HCT116 (cell line): ENCODE data around the gene MRAS. TPM values are rescaled to one million over a fixed set of nuclear protein-coding genes. Genes with fewer than 3 reads are reported as not detected.

Source experiments
- ATAC-seq: fragments of 200-7000 bp; cut with Tn5 transposase; 2 replicates; pipeline ENCODE4 v1.9.1; 2020; ENCODE audit warnings: mild to moderate bottlenecking, moderate library complexity
- BruUV-seq: library from RNA; stranded (reverse); fragments of 400-500 nt; replicated peaks from 2 replicates; lab custom pipeline; 2021; lab: Mats Ljungman, UMichigan
- CTCF ChIA-PET: fragments of 300-600 bp; sonication (Branson Sonifier 250); formaldehyde crosslinking; loops from one replicate; lab custom pipeline; 2021; ENCODE audit warnings: antibody characterized with exemption; lab: Charles Lee
- POLR2A ChIA-PET: fragments of 300-600, 350-600 bp; sonication (Branson Sonifier 250); formaldehyde crosslinking; loops from one replicate; lab custom pipeline; 2021; ENCODE audit warnings: antibody characterized with exemption; lab: Charles Lee
- RAD21 ChIA-PET, 2 experiments: fragments of 300-600 bp; sonication (Branson Sonifier 250); formaldehyde crosslinking; loops; one replicate each; lab custom pipeline; 2023; ENCODE audit warnings: low total read pairs in 2 of 2; ENCODE audit not compliant: uncharacterized antibody in 2 of 2, unreplicated experiment in 2 of 2, low non-redundant PET in 1 of 2; lab: Charles Lee
- DNase-seq: peaks from one replicate; pipeline ENCODE4 v3.0.0-alpha.2; 2010; ENCODE audit warnings: low read depth, low spot score
- H2AFZ ChIP-seq: fragments of 200-600 bp; shearing (Covaris generic), sonication (generic); 2 replicates; pipeline ENCODE4 v1.6.1; 2017; ENCODE audit warnings: low read depth, mixed run types, mixed read lengths, antibody characterized with exemption, low read length; ENCODE audit not compliant: poor library complexity, severe bottlenecking
- H3K27ac ChIP-seq: 2 replicates; pipeline ENCODE4 v1.5.1; 2012; ENCODE audit warnings: low read depth, low read length
- H3K27me3 ChIP-seq: fragments of 200-600 bp; sonication (generic); 2 replicates; pipeline ENCODE4 v1.6.1; 2016; ENCODE audit warnings: mixed run types, low read length, mixed read lengths; ENCODE audit not compliant: insufficient read depth
- H3K36me3 ChIP-seq, 2 experiments: fragments of 200-500 bp in 1 of 2; fragments of 200-600 bp in 1 of 2; sonication (Bioruptor generic) in 1 of 2; sonication (generic) in 1 of 2; 2 replicates each; pipeline versions ENCODE4 v1.5.1 to v1.6.1; 2014 to 2016; ENCODE audit warnings: low read length in 2 of 2, inconsistent platforms in 1 of 2, mixed read lengths in 1 of 2, mixed run types in 1 of 2; ENCODE audit not compliant: insufficient read depth in 2 of 2, control insufficient read depth in 1 of 2
- H3K4me1 ChIP-seq, 2 experiments: fragments of 200-600 bp in 1 of 2; sonication (generic) in 1 of 2; 2 replicates each; pipeline versions ENCODE4 v1.5.1 to v1.6.1; 2012 to 2017; ENCODE audit warnings: low read length in 2 of 2, inconsistent platforms in 1 of 2, mild to moderate bottlenecking in 1 of 2, mixed read lengths in 1 of 2, mixed run types in 1 of 2, moderate library complexity in 1 of 2; ENCODE audit not compliant: insufficient read depth in 2 of 2, control insufficient read depth in 1 of 2
- H3K4me2 ChIP-seq: fragments of 200-600 bp; sonication (generic); 2 replicates; pipeline ENCODE4 v1.6.1; 2017; ENCODE audit warnings: mixed run types, low read length, mixed read lengths
- H3K4me3 ChIP-seq, 2 experiments: fragments of 200-600 bp in 1 of 2; sonication (generic) in 1 of 2; replicated peaks in 1 of 2; 2 replicates each; pipeline ENCODE4 v1.5.1; 2011 to 2016; ENCODE audit warnings: low read length in 2 of 2, control low read depth in 1 of 2, low read depth in 1 of 2, mild to moderate bottlenecking in 1 of 2, mixed read lengths in 1 of 2, mixed run types in 1 of 2
- H3K79me2 ChIP-seq: fragments of 200-600 bp; sonication (generic); 2 replicates; pipeline ENCODE4 v1.6.1; 2017; ENCODE audit warnings: mild to moderate bottlenecking, mixed run types, low read length, moderate library complexity, mixed read lengths; ENCODE audit not compliant: insufficient read depth
- H3K9ac ChIP-seq: fragments of 200-600 bp; sonication (generic); 2 replicates; pipeline ENCODE4 v1.6.1; 2016; ENCODE audit warnings: low read length, mixed read lengths
- H3K9me2 ChIP-seq: fragments of 200-600 bp; sonication (generic), shearing (Covaris generic); 2 replicates; pipeline ENCODE4 v1.6.1; 2017; ENCODE audit warnings: mixed run types, mild to moderate bottlenecking, moderate library complexity; ENCODE audit not compliant: insufficient read depth
- H3K9me3 ChIP-seq, 2 experiments: fragments of 200-500 bp in 1 of 2; fragments of 200-600 bp in 1 of 2; sonication (Bioruptor generic) in 1 of 2; sonication (generic) in 1 of 2; 2 replicates each; pipeline ENCODE4 v1.6.1; 2014 to 2017; ENCODE audit warnings: low read length in 2 of 2, mixed read lengths in 2 of 2, inconsistent platforms in 1 of 2, low read depth in 1 of 2, mild to moderate bottlenecking in 1 of 2, mixed run types in 1 of 2, moderate library complexity in 1 of 2; ENCODE audit not compliant: control insufficient read depth in 1 of 2, insufficient read depth in 1 of 2
- H4K20me1 ChIP-seq: fragments of 200-600 bp; sonication (generic), shearing (Covaris generic); 2 replicates; pipeline ENCODE4 v1.6.1; 2017; ENCODE audit warnings: mixed run types, mild to moderate bottlenecking, moderate library complexity; ENCODE audit not compliant: insufficient read depth
- EGR1 ChIP-seq: IDR thresholded peaks from 2 replicates; pipeline ENCODE4 v1.6.1; 2012; ENCODE audit warnings: low read depth
- ELF1 ChIP-seq: IDR thresholded peaks from 2 replicates; pipeline ENCODE4 v1.6.1; 2012; ENCODE audit warnings: low read depth, borderline replicate concordance
- EZH2 ChIP-seq: fragments of 200-600 bp; sonication (generic); IDR thresholded peaks from 2 replicates; pipeline ENCODE4 v1.6.1; 2017; ENCODE audit warnings: antibody characterized with exemption, mixed run types
- FOSL1 ChIP-seq: IDR thresholded peaks from 2 replicates; pipeline ENCODE4 v1.6.1; 2012; ENCODE audit warnings: low read depth
- JUND ChIP-seq: IDR thresholded peaks from 2 replicates; pipeline ENCODE4 v1.6.1; 2012
- MAX ChIP-seq: IDR thresholded peaks from 2 replicates; pipeline ENCODE4 v1.6.1; 2012
- POLR2AphosphoS5 ChIP-seq: IDR thresholded peaks from 2 replicates; pipeline ENCODE4 v1.6.1; 2011; ENCODE audit warnings: mild to moderate bottlenecking, low read depth, low read length, moderate library complexity
- RAD21 ChIP-seq: IDR thresholded peaks from 2 replicates; pipeline ENCODE4 v1.6.1; 2012; ENCODE audit warnings: low read depth, mild to moderate bottlenecking
- SIN3A ChIP-seq: IDR thresholded peaks from 2 replicates; pipeline ENCODE4 v1.6.1; 2012; ENCODE audit warnings: low read depth
- SP1 ChIP-seq: IDR thresholded peaks from 2 replicates; pipeline ENCODE4 v1.6.1; 2012; ENCODE audit warnings: low read depth
- SRF ChIP-seq: IDR thresholded peaks from 2 replicates; pipeline ENCODE4 v1.6.1; 2012; ENCODE audit warnings: low read depth
- TCF7L2 ChIP-seq: IDR thresholded peaks from 2 replicates; pipeline ENCODE4 v1.7.0; 2011; ENCODE audit warnings: borderline replicate concordance, inconsistent platforms; ENCODE audit not compliant: insufficient read depth, insufficient read length; ENCODE audit errors: extremely low read depth
- YY1 ChIP-seq: IDR thresholded peaks from 2 replicates; pipeline ENCODE4 v1.6.1; 2011; ENCODE audit warnings: low read length, low read depth, moderate library complexity, mild to moderate bottlenecking; ENCODE audit not compliant: insufficient replicate concordance; ENCODE audit errors: extremely low read depth
- ZFX ChIP-seq: fragments of 450-650 bp; IDR thresholded peaks from 2 replicates; pipeline ENCODE4 v1.6.1; 2017
- ZNF274 ChIP-seq: fragments of 200-500 bp; sonication (Bioruptor generic); IDR thresholded peaks from 2 replicates; pipeline ENCODE4 v1.6.1; 2014; ENCODE audit warnings: mild to moderate bottlenecking, low read depth, low read length, inconsistent platforms
- intact Hi-C: fragments of 100-400 bp; cut with micrococcal nuclease; formaldehyde crosslinking; loops from 2 replicates; pipeline ENCODE4 v1.10.0; 2022
- total RNA-seq: library from RNA; stranded (reverse); gene quantifications from one replicate; pipeline ENCODE4 v1.2.1, GENCODE V29; 2021; ENCODE audit not compliant: unreplicated experiment
- TF ChIP-seq, protein P1 (sequence below): IDR thresholded peaks from 2 replicates; pipeline ENCODE4 v1.6.1; 2012
- TF ChIP-seq, protein P2 (sequence below), 3 experiments: fragments of 200-600 bp in 1 of 3; sonication (generic) in 1 of 3; IDR thresholded peaks in 2 of 3; conservative IDR thresholded peaks in 1 of 3; 2 replicates each; pipeline ENCODE4 v1.5.1; 2012 to 2017; ENCODE audit warnings: low read depth in 2 of 3, low read length in 2 of 3, antibody characterized with exemption in 1 of 3, borderline replicate concordance in 1 of 3, control low read depth in 1 of 3, mild to moderate bottlenecking in 1 of 3, mixed read lengths in 1 of 3, mixed run types in 1 of 3, moderate library complexity in 1 of 3; ENCODE audit not compliant: insufficient read depth in 1 of 3

Gene MRAS
- total RNA-seq, 1 experiment from 2014 or later: 13.5 TPM

- Histone ChIP-seq H2AFZ (no peak overlapping the region), H3K9me2 (no peaks in the 10 kb centered on the region), H3K79me2 (no peaks in the 10 kb centered on the region), H3K4me3 (no peak overlapping the region), H3K27me3 (no peaks in the 10 kb centered on the region), H3K4me1 (peaks cover 3 to 16% of the 10 kb centered on the region in 2 experiments; a peak in 3 of 4 replicates), H3K36me3 (no peaks in the 10 kb centered on the region), H3K9ac (no peak overlapping the region), H3K9me3 (no peaks in the 10 kb centered on the region), H3K4me2 (no peak overlapping the region), H3K27ac (no peak overlapping the region), H4K20me1 (no peaks in the 10 kb centered on the region)
- CTCF ChIA-PET: interaction anchor here (1.3 kb wide), 1 partner anchor 16 kb away, joined by 4 read pairs; no protein-coding TSS in a partner anchor
- TF ChIP-seq FOSL1 (no peak), TCF7L2 (no peak), SP1 (no peak), YY1 (no peak), POLR2AphosphoS5 (no peak), ZNF274 (no peak), SRF (no peak), ELF1 (no peak), RAD21 (no peak), MAX (no peak), ZFX (no peak), JUND (no peak), EGR1 (no peak), EZH2 (no peak), SIN3A (no peak)
- TF ChIP-seq, protein P1, sequence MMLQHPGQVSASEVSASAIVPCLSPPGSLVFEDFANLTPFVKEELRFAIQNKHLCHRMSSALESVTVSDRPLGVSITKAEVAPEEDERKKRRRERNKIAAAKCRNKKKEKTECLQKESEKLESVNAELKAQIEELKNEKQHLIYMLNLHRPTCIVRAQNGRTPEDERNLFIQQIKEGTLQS: no peak
- TF ChIP-seq, protein P2, sequence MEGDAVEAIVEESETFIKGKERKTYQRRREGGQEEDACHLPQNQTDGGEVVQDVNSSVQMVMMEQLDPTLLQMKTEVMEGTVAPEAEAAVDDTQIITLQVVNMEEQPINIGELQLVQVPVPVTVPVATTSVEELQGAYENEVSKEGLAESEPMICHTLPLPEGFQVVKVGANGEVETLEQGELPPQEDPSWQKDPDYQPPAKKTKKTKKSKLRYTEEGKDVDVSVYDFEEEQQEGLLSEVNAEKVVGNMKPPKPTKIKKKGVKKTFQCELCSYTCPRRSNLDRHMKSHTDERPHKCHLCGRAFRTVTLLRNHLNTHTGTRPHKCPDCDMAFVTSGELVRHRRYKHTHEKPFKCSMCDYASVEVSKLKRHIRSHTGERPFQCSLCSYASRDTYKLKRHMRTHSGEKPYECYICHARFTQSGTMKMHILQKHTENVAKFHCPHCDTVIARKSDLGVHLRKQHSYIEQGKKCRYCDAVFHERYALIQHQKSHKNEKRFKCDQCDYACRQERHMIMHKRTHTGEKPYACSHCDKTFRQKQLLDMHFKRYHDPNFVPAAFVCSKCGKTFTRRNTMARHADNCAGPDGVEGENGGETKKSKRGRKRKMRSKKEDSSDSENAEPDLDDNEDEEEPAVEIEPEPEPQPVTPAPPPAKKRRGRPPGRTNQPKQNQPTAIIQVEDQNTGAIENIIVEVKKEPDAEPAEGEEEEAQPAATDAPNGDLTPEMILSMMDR (IDR thresholded peaks at IDR 0.05 in 2 of 3, conservative IDR thresholded peaks at IDR 0.05 in 1 of 3; ENCODE audit: borderline replicate concordance in 1 of 3, insufficient read depth in 1 of 3, low read depth in 2 of 3, low read length in 2 of 3): no peak
- intact Hi-C loops: loop anchor here (5.0 kb wide), 1 partner anchor 157 kb away; the partner anchor contains the start of gene ARMC8
- RAD21 ChIA-PET: no interaction called here
- DNase-seq: no peak
- BruUV-seq: no TSS peak
- no peak for ATAC-seq
- POLR2A ChIA-PET: no interaction called here
Measured at GRCh38 chr3:138344754-138345153, 3.6 kb upstream of the MRAS start.
